Measurements from ENCODE around the gene MUC22. TPM values are rescaled to one million over a fixed set of nuclear protein-coding genes. Genes with fewer than 3 reads are reported as not detected.
"Not testable (repeated sequence)": the region's sequence is repeated elsewhere in the genome, so short reads cannot be mapped to it uniquely, and the experiment has no call there.

The MUC22 gene
- total RNA-seq, 1 experiment from 2014 or later = not detected

DNA sequence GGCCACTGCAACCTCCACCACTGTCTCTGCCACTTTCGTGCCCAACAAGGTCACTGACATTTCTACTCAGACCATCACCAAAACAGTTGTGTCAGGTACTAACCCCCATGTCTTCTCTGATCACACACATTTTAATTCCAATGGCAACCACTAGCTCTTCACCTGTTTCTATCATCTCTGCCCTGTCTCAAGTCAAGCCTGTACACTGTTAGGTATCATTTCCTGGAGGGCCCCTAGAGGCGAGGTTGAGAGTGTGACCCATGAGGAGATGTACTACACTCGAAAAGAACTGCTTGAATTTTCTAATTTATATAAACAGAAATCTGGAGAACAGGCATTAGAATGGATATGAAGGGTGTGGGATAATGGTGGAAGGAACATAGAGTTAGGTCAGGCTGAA, 44.1 kb upstream of the MUC22 start:
- DNase-seq = no peak
- Histone ChIP-seq H3K4me2 (ENCODE audit: low read length) (no peak overlapping the region), H4K20me1 (ENCODE audit: low read length) (no peaks in the 10 kb centered on the region), H3K4me3 (ENCODE audit: low read length) (no peak overlapping the region), H3K79me2 (ENCODE audit: low read length) (no peaks in the 10 kb centered on the region), H3K36me3 (ENCODE audit: low read depth, low read length) (no peaks in the 10 kb centered on the region), H3K9me2 (replicated peaks; ENCODE audit: low read length) (no peaks in the 10 kb centered on the region), H3K9me3 (ENCODE audit: low read length) (no peaks in the 10 kb centered on the region), H3K4me1 (ENCODE audit: insufficient read depth, low read length) (peaks cover 5% of the 10 kb centered on the region; the same call in 1 of the 2 replicates), H3K9ac (ENCODE audit: low read length) (no peak overlapping the region), H3K27me3 (ENCODE audit: low read length) (no peaks in the 10 kb centered on the region), H3F3A (ENCODE audit: low read length, unreplicated experiment) (no peaks in the 10 kb centered on the region), H3K27ac (ENCODE audit: low read length) (no peak overlapping the region), H2AFZ (ENCODE audit: low read length) (no peak overlapping the region)
- ChIA-PET POLR2A (ENCODE audit: unreplicated experiment) (no interaction called here), CTCF (no interaction called here)
- ATAC-seq = no peak
- intact Hi-C loops (cut with micrococcal nuclease) = no loop called here
- TF ChIP-seq EZH2 (IDR thresholded peaks at IDR 0.05; ENCODE audit: low read length, unreplicated experiment) = no peak
- BruUV-seq (replicated peaks) = no TSS peak

- H3K79me2 ChIP-seq (ENCODE audit: low read length); BruUV-seq (replicated peaks); H4K20me1 ChIP-seq (ENCODE audit: low read length); H3K4me1 ChIP-seq (ENCODE audit: insufficient read depth, low read length); CTCF ChIA-PET; H3K9ac ChIP-seq (ENCODE audit: low read length); DNase-seq; H3K4me3 ChIP-seq (ENCODE audit: low read length); H3F3A ChIP-seq (ENCODE audit: low read length, unreplicated experiment); POLR2A ChIA-PET (ENCODE audit: unreplicated experiment); H3K36me3 ChIP-seq (ENCODE audit: low read depth, low read length); intact Hi-C loops (cut with micrococcal nuclease); ATAC-seq; H3K27me3 ChIP-seq (ENCODE audit: low read length); H3K4me2 ChIP-seq (ENCODE audit: low read length); H2AFZ ChIP-seq (ENCODE audit: low read length); H3K9me2 ChIP-seq (replicated peaks; ENCODE audit: low read length); H3K27ac ChIP-seq (ENCODE audit: low read length); H3K9me3 ChIP-seq (ENCODE audit: low read length): not testable (repeated sequence)
Measured at GRCh38 chr6:30969171-30969570, 41.1 kb upstream of the MUC22 start.

DNA sequence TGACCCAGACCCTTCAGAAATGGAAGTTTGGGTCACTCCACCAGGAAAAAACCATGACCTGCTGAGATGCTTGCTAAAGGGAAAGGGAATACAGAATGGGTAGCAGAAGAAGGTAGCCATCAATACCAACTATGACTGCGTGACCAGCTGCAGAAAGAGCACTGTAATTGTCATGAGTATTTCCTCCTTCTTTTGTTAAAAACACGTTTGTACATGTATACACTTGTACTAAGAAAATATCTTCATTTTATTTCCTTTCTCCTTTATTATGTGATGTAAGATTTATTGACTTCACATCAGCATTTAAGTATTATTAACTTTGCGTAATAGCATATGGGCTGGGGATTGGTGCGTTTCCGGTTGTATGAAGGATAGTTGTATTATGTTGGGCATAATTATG, 39.3 kb upstream of the MUC22 start:
- CTCF ChIA-PET = no interaction called here
- BruUV-seq (replicated peaks) = no TSS peak
- Histone ChIP-seq H3K4me1 (ENCODE audit: insufficient read depth, low read length) (peaks cover 10% of the 10 kb centered on the region; the same call in 1 of the 2 replicates), H3K36me3 (ENCODE audit: low read depth, low read length) (no peaks in the 10 kb centered on the region), H3K27ac (ENCODE audit: low read length) (no peak overlapping the region), H3K4me3 (ENCODE audit: low read length) (no peak overlapping the region), H3F3A (ENCODE audit: low read length, unreplicated experiment) (no peaks in the 10 kb centered on the region), H3K27me3 (ENCODE audit: low read length) (no peaks in the 10 kb centered on the region), H3K4me2 (ENCODE audit: low read length) (no peak overlapping the region), H3K9me3 (ENCODE audit: low read length) (no peaks in the 10 kb centered on the region), H3K79me2 (ENCODE audit: low read length) (no peaks in the 10 kb centered on the region), H3K9me2 (replicated peaks; ENCODE audit: low read length) (no peaks in the 10 kb centered on the region), H4K20me1 (ENCODE audit: low read length) (no peaks in the 10 kb centered on the region), H2AFZ (ENCODE audit: low read length) (no peak overlapping the region), H3K9ac (ENCODE audit: low read length) (no peak overlapping the region)
- intact Hi-C loops (cut with micrococcal nuclease) = no loop called here
- no peak for ATAC-seq
- POLR2A ChIA-PET (ENCODE audit: unreplicated experiment) = no interaction called here
- TF ChIP-seq EZH2phosphoT487 (IDR thresholded peaks at IDR 0.05; ENCODE audit: borderline replicate concordance, low read length) (no peak), EZH2 (IDR thresholded peaks at IDR 0.05; ENCODE audit: low read length, unreplicated experiment) (no peak)
- TF ChIP-seq, protein P1, sequence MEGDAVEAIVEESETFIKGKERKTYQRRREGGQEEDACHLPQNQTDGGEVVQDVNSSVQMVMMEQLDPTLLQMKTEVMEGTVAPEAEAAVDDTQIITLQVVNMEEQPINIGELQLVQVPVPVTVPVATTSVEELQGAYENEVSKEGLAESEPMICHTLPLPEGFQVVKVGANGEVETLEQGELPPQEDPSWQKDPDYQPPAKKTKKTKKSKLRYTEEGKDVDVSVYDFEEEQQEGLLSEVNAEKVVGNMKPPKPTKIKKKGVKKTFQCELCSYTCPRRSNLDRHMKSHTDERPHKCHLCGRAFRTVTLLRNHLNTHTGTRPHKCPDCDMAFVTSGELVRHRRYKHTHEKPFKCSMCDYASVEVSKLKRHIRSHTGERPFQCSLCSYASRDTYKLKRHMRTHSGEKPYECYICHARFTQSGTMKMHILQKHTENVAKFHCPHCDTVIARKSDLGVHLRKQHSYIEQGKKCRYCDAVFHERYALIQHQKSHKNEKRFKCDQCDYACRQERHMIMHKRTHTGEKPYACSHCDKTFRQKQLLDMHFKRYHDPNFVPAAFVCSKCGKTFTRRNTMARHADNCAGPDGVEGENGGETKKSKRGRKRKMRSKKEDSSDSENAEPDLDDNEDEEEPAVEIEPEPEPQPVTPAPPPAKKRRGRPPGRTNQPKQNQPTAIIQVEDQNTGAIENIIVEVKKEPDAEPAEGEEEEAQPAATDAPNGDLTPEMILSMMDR (conservative IDR thresholded peaks at IDR 0.05; ENCODE audit: low read depth, low read length) = no peak
- DNase-seq = no peak

GRCh38 chr6:30972816-30973215, 37.5 kb upstream of the MUC22 start:
- ChIA-PET CTCF (no interaction called here), POLR2A (ENCODE audit: unreplicated experiment) (interaction anchor here (0.6 kb wide), 1 partner anchor 17 kb away, joined by 3 read pairs; no protein-coding TSS in a partner anchor)
- intact Hi-C loops (cut with micrococcal nuclease) = no loop called here
- no peaks in the 10 kb centered on the region for H3K36me3 ChIP-seq (ENCODE audit: low read depth, low read length)
- no peak overlapping the region for H3K27ac ChIP-seq (ENCODE audit: low read length)
- no peaks in the 10 kb centered on the region for H3K27me3 ChIP-seq (ENCODE audit: low read length)
- no peak overlapping the region for H3K9ac ChIP-seq (ENCODE audit: low read length)
- H3K4me1 ChIP-seq (ENCODE audit: insufficient read depth, low read length) = peaks cover 10% of the 10 kb centered on the region; the same call in 1 of the 2 replicates
- H3K9me3 ChIP-seq (ENCODE audit: low read length) = no peaks in the 10 kb centered on the region
- no peaks in the 10 kb centered on the region for H3K9me2 ChIP-seq (replicated peaks; ENCODE audit: low read length)
- no peaks in the 10 kb centered on the region for H4K20me1 ChIP-seq (ENCODE audit: low read length)
- no TSS peak for BruUV-seq (replicated peaks)
- ATAC-seq = no peak
- H3K4me3 ChIP-seq (ENCODE audit: low read length) = no peak overlapping the region
- H3F3A ChIP-seq (ENCODE audit: low read length, unreplicated experiment) = no peaks in the 10 kb centered on the region
- H3K79me2 ChIP-seq (ENCODE audit: low read length) = no peaks in the 10 kb centered on the region
- H3K4me2 ChIP-seq (ENCODE audit: low read length) = no peak overlapping the region
- no peak overlapping the region for H2AFZ ChIP-seq (ENCODE audit: low read length)
- TF ChIP-seq EZH2 (IDR thresholded peaks at IDR 0.05; ENCODE audit: low read length, unreplicated experiment) (no peak), EZH2phosphoT487 (IDR thresholded peaks at IDR 0.05; ENCODE audit: borderline replicate concordance, low read length) (no peak)
- TF ChIP-seq, protein P1 (conservative IDR thresholded peaks at IDR 0.05; ENCODE audit: low read depth, low read length) = no peak
- DNase-seq = no peak
